22Rv1 (cell line): ENCODE measurements around the gene CRB1.

ENCODE experiments used
- CTCF ChIP-seq: fragments of 450-650 bp; IDR thresholded peaks from 2 replicates; pipeline ENCODE4 v1.5.1; 2017; ENCODE audit warnings: mild to moderate bottlenecking
- ZFX ChIP-seq: fragments of 450-650 bp; IDR thresholded peaks from 2 replicates; pipeline ENCODE4 v1.6.1; 2017; ENCODE audit warnings: antibody characterized with exemption, borderline replicate concordance

- TF ChIP-seq CTCF, result no peak
- no peak for TF ChIP-seq ZFX
These were observed 39.5 kb downstream of the CRB1 start for GRCh38 chr1:197307551-197307950.
